ENCODE data around the gene PUS3. TPM values are rescaled to one million over a fixed set of nuclear protein-coding genes. Genes with fewer than 3 reads are reported as not detected.

PUS3 gene
- polyA plus RNA-seq, 3 donors: 2.0 to 5.3 (median 3.1) TPM

DNA sequence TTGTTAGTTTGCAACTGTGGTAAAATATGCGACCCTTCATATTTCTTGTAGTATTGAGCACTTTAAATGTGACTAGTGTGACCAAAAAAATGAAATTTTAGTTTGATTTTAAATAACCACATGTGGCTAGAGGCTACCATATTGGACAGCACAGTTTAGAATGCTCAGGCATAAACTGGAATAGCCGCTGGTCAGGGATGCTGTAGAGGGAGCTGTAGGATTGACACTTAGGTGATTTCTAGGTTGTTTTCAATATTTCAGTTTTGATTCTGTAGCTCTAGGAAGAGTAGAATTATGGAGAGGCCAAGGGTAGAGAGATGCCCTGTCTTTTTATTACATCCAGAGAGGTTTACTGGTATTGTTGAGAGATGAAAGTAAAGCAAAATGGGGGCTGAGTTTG lies 32.0 kb upstream of the PUS3 start:
- WGBS (ENCODE audit: insufficient coverage): 100% methylated on average over 1 of the region's 2 CpGs
- Histone ChIP-seq H3K9ac (ENCODE audit: insufficient read depth, low read length, poor library complexity, severe bottlenecking) (no peak overlapping the region), H2AFZ (ENCODE audit: insufficient read depth, low read depth, low read length, poor library complexity, severe bottlenecking) (no peak overlapping the region), H3K27me3 (ENCODE audit: control insufficient read depth in 2 of 2, insufficient read depth in 2 of 2, low read length in 2 of 2) (no peaks in the 10 kb centered on the region), H3K27ac (ENCODE audit: low read depth in 1 of 2, low read length in 2 of 2) (no peak overlapping the region), H3K4me1 (ENCODE audit: control insufficient read depth in 1 of 2, insufficient read depth in 2 of 2, low read length in 2 of 2) (peaks cover 1 to 2% of the 10 kb centered on the region in 2 donors), H3K36me3 (replicated peaks in 1 of 2; ENCODE audit: control insufficient read depth in 1 of 2, insufficient read depth in 2 of 2, low read length in 2 of 2) (no peaks in the 10 kb centered on the region), H4K20me1 (ENCODE audit: insufficient read depth, low read length) (no peaks in the 10 kb centered on the region), H3K9me3 (replicated peaks in 1 of 2; ENCODE audit: control insufficient read depth in 1 of 2, insufficient read depth in 1 of 2, low read length in 2 of 2) (no peaks in the 10 kb centered on the region), H3K4me2 (replicated peaks; ENCODE audit: extremely low read depth, low read length, poor library complexity, severe bottlenecking) (no peak overlapping the region), H3K79me2 (ENCODE audit: insufficient read depth, low read length) (no peaks in the 10 kb centered on the region), H3K4me3 (replicated peaks in 1 of 3; ENCODE audit: low read depth in 2 of 3, low read length in 3 of 3) (no peak overlapping the region)
- no peak overlapping the region for H3K4me3 Mint-ChIP-seq
- H3K27me3 Mint-ChIP-seq (ENCODE audit: low read depth in 3 of 3): peaks cover 1 to 3% (median 2%) of the 10 kb centered on the region in 3 donors
- peaks cover 0 to 7% (median 0%) of the 10 kb centered on the region in 7 donors for H3K9me3 Mint-ChIP-seq
- DNase-seq: no peak
- intact Hi-C loops (cut with micrococcal nuclease): no loop called here
- no peak overlapping the region for H3K27ac Mint-ChIP-seq
- H3K4me1 Mint-ChIP-seq: peaks cover 8% of the 10 kb centered on the region
- H3K36me3 Mint-ChIP-seq: no peaks in the 10 kb centered on the region
- TF ChIP-seq, protein P1, sequence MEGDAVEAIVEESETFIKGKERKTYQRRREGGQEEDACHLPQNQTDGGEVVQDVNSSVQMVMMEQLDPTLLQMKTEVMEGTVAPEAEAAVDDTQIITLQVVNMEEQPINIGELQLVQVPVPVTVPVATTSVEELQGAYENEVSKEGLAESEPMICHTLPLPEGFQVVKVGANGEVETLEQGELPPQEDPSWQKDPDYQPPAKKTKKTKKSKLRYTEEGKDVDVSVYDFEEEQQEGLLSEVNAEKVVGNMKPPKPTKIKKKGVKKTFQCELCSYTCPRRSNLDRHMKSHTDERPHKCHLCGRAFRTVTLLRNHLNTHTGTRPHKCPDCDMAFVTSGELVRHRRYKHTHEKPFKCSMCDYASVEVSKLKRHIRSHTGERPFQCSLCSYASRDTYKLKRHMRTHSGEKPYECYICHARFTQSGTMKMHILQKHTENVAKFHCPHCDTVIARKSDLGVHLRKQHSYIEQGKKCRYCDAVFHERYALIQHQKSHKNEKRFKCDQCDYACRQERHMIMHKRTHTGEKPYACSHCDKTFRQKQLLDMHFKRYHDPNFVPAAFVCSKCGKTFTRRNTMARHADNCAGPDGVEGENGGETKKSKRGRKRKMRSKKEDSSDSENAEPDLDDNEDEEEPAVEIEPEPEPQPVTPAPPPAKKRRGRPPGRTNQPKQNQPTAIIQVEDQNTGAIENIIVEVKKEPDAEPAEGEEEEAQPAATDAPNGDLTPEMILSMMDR (IDR thresholded peaks at IDR 0.05): no peak

DNA sequence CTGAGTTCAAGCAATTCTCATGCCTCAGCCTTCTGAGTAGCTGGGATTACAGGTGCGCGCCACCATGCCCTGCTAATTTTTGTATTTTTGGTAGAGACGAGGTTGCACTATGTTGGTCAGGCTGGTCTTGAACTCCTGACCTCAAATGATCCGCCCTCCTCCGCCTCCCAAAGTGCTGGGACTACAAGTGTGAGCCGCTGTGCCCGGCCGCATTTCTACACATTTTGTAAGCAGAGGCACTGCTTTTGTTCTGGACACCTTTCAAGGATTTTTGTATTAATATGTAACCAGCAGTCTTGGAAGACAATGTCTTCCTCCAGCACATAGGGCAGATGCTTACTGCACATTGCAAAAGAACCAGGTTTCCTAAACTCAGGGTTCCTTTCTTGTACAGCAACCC lies 31.5 kb upstream of the PUS3 start:
- intact Hi-C loops (cut with micrococcal nuclease): no loop called here
- peaks cover 14% of the 10 kb centered on the region for H3K4me1 Mint-ChIP-seq
- 96% methylated on average over 5 of the region's 8 CpGs for WGBS (ENCODE audit: insufficient coverage)
- H3K27ac Mint-ChIP-seq: no peak overlapping the region
- no peak overlapping the region for H3K4me3 ChIP-seq (replicated peaks in 1 of 3; ENCODE audit: low read depth in 2 of 3, low read length in 3 of 3)
- H3K4me3 Mint-ChIP-seq: no peak overlapping the region
- H3K9me3 ChIP-seq (replicated peaks in 1 of 2; ENCODE audit: control insufficient read depth in 1 of 2, insufficient read depth in 1 of 2, low read length in 2 of 2): no peaks in the 10 kb centered on the region
- TF ChIP-seq, protein P1 (IDR thresholded peaks at IDR 0.05): no peak
- H3K36me3 ChIP-seq (replicated peaks in 1 of 2; ENCODE audit: control insufficient read depth in 1 of 2, insufficient read depth in 2 of 2, low read length in 2 of 2): no peaks in the 10 kb centered on the region
- no peak overlapping the region for H3K9ac ChIP-seq (ENCODE audit: insufficient read depth, low read length, poor library complexity, severe bottlenecking)
- peaks cover 0 to 7% (median 0%) of the 10 kb centered on the region in 7 donors for H3K9me3 Mint-ChIP-seq
- peaks cover 1 to 3% (median 2%) of the 10 kb centered on the region in 3 donors for H3K27me3 Mint-ChIP-seq (ENCODE audit: low read depth in 3 of 3)
- no peak overlapping the region for H2AFZ ChIP-seq (ENCODE audit: insufficient read depth, low read depth, low read length, poor library complexity, severe bottlenecking)
- DNase-seq: no peak
- no peak overlapping the region for H3K4me2 ChIP-seq (replicated peaks; ENCODE audit: extremely low read depth, low read length, poor library complexity, severe bottlenecking)
- no peaks in the 10 kb centered on the region for H3K27me3 ChIP-seq (ENCODE audit: control insufficient read depth in 2 of 2, insufficient read depth in 2 of 2, low read length in 2 of 2)
- no peaks in the 10 kb centered on the region for H3K36me3 Mint-ChIP-seq
- no peaks in the 10 kb centered on the region for H3K79me2 ChIP-seq (ENCODE audit: insufficient read depth, low read length)
- no peaks in the 10 kb centered on the region for H4K20me1 ChIP-seq (ENCODE audit: insufficient read depth, low read length)
- H3K27ac ChIP-seq (ENCODE audit: low read depth in 1 of 2, low read length in 2 of 2): no peak overlapping the region
- peaks cover 7 to 8% of the 10 kb centered on the region in 2 donors for H3K4me1 ChIP-seq (ENCODE audit: control insufficient read depth in 1 of 2, insufficient read depth in 2 of 2, low read length in 2 of 2)

Data from CD14-positive monocyte (primary cell).